ENCODE results near the gene SMPD3.

SMPD3 gene

DNA sequence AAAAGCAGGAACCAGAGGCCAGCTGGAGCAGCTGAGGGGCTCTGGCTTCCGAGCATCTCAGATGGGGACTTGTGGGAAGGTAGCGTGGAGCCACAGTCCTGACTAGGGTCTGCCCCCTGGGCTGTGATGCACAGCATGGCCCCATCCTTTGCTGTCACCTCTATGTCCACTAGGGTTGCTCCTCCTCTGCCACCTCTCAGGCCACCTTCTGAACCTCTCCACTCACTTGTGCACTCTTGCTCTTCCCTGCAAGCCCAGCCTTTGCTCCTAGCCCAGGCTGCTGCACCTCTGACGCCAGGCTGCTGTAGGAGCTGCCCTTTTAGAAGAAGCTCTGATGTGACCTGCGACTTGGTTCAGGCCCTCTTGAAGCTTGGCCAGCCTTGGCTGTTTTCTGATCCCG is 24.3 kb upstream of the SMPD3 start:
- DNase-seq (ENCODE audit: low read depth, low spot score): no peak

DNA sequence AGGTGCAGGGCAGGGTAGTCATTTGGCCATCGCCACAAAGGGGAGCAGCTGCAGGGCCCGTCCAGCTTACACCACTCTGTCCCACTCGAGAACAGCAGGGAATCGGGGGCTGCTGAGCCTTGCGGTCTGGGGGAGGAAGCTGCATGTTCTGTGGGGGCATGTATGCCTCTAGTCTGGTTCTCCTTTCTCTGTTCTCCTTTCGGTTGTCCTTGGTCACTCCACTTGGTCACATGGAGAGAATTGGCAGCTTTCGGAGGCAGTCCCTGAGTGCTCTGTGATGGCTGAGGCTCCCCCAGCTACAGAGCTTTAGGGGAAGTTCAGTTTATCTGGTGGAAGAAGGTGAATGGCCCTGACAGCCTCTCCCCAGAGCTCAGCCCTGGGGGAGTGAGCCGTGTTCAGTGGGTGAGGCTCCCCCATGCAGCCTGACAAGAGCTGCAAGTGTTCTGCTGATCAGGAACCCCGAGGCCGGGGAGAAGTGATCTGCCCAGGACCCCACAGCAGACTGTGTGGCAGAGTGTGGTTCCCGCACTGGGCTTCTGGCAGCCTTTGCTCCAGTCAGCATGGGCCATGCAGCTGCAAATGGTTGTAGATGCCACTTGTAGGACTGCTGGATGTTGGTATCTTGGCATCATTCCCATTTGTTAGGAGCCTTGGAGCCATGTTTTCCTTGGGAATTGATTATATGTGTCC is 22.3 kb upstream of the SMPD3 start:
- no peak for DNase-seq (ENCODE audit: low read depth, low spot score)

DNA sequence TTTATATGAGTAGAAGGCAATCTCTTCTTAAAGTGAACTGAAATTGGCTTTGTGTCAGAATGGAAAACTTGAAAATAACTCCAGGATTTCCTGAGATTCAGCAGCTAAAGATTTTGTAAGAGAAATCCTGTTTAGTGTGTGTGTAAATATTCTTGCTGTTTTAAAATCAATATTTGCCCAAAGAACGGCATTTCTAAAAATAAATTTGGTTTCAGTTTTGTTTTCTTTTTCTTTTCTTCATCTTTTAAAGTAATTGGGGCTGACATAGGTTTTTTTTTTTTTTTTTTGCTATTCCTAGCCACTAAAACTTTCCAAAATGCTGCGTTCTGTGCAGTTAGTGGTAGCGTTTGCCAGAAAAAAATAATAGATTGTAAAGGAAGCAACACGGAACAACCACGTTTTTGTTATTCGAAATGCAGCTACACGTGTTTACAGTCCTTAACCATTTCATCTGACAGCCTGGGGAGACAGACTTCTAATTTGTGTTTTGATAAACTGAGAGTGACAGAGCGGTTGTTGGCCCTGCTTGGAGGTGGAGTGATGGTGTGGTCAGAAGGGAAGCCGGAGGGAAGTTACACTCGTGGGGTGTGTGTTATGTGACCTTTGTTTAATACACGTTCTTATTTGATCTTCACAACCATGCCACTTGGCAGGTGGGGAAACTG is 21.6 kb upstream of the SMPD3 start:
- no peak for DNase-seq (ENCODE audit: low read depth, low spot score)

DNA sequence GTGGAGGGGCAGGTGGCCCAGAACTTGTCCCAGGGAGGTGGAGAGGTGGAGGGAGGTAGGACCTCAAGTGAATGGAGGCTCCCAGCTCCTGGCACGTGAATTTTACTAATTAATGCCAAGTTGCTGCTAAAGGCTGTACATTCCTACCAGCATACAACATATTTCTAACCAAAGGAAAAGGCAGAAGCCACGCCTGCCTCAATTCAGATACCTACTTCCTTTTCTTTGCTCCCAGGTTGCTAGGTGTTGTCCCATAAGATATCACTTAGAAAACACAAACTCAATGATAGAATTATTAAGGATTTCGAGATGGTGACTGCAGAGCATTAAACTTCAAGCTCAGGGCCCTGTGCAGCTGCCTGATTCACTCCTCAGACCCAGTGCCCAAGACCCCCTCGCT is 20.5 kb upstream of the SMPD3 start:
- DNase-seq (ENCODE audit: low read depth, low spot score): no peak

DNA sequence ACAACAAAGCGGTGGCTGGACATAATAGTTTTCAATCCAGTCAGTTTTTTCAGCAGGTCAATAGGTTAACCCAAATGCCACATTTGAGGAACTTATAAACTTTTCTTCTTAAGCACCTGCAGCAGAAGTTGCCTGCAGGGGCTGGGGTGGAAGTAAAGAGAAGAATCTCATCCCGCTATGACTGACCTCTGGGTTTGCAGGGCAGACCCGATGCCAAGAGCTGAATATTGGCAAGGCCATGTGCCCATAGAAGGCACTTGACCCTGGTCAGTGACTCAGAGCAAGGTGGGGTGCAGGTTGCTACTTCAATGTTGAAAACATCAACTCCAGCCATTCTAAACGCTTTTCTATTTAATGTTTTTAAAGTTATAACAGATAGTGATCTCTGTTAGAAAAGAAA is 17.9 kb upstream of the SMPD3 start:
- DNase-seq (ENCODE audit: low read depth, low spot score): no peak

DNA sequence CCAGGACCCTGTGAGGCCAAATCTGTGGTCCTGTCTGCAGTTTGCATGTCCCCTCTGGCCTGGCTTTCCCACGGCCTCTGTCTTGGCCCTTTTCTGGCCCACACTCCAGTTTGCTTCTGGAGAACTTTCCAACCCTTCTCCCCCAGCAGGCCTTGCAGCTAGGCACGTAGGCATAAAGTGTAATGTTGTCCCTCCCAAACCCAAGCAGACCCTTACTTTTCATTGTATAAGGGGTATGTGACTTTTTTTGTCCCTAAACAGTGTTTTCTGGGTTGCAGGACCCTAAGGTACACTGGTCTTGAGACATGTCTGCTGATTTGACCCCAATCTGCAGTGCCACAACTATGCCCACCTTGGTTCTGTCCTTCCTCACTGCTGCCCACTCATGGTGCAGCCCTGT is 15.6 kb upstream of the SMPD3 start:
- no peak for DNase-seq (ENCODE audit: low read depth, low spot score)

DNA sequence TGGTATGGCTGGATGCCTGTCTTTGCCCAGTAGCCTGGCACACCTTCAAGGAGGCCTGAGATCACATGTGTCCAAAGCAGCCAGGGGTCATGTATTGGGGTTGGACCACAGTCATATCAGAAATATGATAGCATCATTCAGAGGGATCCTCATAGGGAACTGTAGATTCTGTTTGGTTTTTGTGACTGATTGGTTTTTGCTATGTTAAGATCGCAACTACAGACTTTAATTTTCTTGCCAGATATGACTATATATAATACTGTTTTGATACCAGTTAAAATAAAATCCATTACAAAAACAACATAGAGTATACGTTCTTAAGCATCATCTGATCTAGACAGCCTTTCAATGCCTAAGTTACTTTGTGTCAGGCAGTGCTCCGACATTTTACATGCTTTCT is 11.8 kb upstream of the SMPD3 start:
- no peak for DNase-seq (ENCODE audit: low read depth, low spot score)

DNA sequence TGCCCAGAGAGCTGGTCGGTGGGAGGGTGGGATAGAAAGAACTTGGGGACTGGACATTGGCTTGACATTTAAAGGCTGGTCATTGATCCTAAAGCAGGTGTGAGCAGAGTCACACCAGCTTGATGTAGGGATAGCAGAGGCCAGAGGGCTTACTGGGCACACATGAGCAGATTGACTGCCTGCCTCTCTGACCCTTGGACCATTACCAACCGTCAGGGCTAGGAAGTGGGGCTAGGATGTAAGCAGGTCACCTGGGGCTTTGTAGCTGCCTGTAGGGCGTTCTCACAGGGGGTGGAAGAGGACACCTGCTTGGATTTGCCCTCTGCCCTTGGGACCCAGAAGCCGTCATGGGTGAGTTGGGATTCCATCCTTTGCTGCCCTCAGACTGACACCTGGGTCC is 11.1 kb upstream of the SMPD3 start:
- DNase-seq (ENCODE audit: low read depth, low spot score): no peak

DNA sequence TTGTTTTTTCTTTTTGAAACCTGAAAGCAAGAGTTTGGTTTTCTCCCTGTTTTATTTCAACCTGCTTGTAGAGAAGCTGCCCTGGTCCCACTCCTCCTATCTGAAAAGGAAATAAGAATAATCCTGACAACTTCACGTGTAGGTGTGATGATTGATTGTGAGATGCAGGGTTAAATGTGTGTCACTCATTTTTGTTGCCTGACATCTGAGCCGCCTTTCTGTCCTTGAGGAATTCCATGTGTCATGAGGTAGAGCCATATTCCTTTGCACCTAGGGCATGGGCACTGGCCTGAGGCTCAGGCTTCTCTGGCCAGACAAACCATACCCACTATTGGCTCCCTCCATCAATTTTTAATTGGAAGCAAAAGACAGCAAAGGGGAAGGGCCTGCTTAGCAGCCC is 10.2 kb upstream of the SMPD3 start:
- no peak for DNase-seq (ENCODE audit: low read depth, low spot score)

DNA sequence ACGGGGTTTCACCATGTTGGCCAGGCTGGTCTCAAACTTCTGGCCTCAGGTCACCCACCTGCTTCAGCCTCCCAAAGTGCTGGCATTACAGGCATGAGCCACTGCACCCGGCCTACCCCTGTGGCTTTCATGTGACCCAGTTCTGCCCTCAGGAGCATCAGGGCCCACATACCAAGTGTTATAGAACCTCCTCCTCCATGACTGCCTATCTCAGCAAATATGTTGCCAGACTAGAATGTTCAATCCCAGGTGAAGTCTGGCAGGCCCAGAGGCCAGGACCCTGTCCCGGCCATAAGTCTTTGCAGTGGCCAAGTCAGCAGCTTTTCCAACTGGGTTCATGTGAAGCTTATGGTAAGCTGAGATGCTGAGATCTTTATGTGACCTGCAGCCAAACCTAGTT is 9.8 kb upstream of the SMPD3 start:
- DNase-seq (ENCODE audit: low read depth, low spot score): no peak

DNA sequence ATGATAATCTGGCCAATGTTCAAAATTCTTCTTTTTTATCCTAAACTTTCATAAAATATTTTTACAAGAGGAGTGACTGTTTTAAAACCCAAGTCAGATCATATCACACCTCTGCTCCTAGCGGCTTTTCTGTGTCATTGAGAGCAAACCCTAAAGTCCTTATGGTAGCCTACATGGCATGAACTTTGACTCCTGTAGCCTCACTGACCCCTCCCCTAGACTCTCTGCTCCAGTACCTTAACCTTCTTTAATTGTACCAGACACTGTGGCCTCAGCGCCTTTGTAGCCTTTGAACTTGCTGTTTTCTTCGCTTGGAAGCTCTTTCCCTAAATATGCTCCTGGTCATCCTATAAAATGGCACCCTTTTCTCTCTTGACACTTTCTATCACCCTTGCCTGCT is 7.3 kb upstream of the SMPD3 start:
- DNase-seq (ENCODE audit: low read depth, low spot score): no peak

DNA sequence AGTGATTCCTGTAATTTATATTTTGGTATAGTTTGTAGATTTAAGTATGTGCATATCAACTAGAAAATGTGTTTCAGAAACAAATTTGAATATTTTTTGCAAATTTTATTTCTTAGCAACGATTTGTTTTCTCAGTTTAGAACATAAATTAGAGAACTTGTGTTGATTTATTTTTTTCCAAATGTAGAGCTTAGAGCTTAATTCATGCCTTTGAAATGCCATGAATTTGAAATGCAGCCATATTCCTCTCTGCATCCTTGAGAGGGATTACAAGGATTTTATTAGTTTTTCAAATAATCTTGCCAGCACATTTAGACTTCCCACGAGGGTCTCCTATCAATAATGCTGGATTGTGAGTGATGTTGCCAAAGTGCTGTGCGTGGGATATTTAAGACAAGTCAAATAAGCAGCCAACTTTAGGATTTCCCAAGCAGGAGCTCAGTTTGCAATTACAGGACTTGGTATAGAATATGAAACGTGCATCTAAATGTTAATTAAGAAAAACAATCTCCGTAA is 6.7 kb upstream of the SMPD3 start:
- DNase-seq (ENCODE audit: low read depth, low spot score): no peak

DNA sequence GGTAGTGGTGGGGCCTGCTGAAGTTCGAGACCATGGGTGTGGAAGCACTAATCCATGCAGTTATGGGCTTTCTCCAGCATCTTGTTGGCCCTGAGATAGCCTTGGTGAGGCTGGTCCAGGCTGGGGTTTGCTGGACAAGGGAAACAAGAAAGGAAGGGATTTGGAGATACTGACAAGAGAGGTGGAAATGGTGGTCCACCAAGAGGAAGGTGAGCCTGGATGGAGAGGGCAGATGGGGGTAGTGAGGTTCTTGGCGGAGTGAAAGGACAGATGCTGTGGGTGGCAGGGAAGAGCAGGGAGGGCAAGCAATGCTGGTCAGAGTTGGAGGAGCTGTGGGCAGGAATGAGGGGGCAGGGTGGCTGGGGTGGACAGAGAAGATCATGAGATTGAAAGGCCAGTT is 5.5 kb upstream of the SMPD3 start:
- DNase-seq (ENCODE audit: low read depth, low spot score): no peak

DNA sequence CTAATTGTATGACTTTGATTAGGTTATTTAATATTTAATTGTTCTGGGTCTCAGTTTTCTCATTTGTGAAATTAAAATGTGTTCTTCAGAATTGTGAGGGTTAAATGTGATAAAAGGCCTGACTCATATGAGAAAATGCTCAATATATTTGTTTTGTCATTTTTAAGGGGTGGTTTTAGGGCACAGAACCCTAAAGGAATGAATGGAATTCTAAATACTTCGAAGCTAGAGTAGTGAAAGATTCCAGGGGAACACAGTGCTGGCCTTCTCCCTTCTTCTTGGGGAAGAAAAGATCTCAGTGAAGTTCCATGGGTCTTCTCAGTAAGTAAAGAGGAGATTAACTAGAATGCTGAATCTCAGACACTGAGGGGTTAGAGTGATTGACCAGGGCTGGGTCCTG is 3.9 kb upstream of the SMPD3 start:
- DNase-seq (ENCODE audit: low read depth, low spot score): no peak

DNA sequence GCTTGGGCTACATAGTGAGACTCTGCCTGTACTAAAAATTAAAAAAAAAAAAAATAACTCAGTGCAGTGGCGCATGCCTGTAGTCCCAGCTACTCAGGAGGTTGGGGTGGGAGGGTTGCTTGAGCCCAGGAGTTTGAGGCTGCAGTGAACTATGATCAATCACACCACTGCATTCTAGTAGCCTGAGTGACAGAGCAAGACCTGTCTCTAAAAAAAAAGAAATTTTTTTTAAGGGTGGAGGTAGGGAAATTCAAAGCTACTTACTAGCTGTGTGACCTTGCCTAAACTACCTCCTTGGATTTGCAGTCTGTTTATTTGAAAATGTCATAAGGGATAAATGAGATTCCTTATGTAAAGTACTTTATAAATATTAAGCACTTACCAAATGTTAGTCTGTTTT is 3.4 kb upstream of the SMPD3 start:
- DNase-seq (ENCODE audit: low read depth, low spot score): no peak

DNA sequence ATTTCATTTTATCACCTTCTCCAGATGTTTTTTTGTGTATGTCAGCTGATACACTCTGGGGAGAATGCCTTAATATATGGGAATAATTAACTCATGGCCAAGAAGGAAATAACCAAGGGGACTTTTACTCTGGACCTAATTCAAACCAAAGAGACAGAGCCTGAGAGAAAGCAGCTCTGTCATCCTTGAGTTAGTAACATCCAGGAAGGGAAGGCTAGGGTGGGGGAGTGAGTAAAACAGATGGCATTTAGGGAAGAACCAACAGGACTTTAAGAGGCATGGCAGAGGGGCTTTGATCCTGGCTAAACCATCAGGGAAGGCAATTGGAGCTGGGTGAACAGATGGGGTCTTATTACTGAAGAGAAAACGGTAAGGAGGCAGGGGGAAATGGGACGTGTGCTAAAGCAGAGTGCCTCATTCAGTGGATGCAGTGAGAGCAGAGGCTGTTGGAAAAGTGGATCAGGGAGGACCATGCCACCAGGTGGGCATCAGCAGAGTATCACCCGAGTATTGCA is 2.5 kb upstream of the SMPD3 start:
- DNase-seq (ENCODE audit: low read depth, low spot score): no peak

DNA sequence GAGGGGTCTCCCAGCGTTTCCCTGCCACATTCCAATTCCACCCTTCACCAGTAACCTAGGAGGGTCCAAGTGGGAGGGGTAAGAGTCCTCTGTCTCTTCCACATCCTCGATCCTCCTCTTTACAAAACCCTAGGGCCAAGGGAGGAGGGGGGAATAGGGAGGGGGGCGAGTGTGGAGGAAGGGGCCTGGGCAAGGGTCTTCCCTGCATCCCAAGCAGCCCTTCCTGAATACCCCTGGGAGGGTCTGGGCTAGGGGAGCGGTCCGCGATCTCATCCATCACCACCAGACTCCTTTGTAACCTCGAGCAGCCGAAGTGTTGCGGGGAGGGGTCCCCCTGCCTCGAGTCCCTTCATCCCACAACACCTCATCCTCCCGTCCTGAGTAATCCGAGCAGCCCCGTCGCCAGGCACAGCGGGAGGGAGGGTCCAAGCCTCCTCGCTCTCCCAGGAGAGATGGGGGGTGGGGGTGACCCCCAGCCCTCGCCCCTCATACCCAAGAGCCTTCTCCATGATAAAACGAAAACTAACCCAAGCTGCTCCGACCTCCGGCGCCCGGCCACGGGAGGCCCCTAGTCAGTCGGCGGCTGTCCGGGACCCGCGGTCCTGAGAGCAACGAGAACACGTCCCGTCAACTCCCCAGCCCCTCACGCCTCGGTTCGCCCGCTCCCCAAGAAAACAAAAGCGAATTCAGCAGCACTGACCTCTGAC is 502 bp downstream of the SMPD3 start:
- no peak for DNase-seq (ENCODE audit: low read depth, low spot score)

DNA sequence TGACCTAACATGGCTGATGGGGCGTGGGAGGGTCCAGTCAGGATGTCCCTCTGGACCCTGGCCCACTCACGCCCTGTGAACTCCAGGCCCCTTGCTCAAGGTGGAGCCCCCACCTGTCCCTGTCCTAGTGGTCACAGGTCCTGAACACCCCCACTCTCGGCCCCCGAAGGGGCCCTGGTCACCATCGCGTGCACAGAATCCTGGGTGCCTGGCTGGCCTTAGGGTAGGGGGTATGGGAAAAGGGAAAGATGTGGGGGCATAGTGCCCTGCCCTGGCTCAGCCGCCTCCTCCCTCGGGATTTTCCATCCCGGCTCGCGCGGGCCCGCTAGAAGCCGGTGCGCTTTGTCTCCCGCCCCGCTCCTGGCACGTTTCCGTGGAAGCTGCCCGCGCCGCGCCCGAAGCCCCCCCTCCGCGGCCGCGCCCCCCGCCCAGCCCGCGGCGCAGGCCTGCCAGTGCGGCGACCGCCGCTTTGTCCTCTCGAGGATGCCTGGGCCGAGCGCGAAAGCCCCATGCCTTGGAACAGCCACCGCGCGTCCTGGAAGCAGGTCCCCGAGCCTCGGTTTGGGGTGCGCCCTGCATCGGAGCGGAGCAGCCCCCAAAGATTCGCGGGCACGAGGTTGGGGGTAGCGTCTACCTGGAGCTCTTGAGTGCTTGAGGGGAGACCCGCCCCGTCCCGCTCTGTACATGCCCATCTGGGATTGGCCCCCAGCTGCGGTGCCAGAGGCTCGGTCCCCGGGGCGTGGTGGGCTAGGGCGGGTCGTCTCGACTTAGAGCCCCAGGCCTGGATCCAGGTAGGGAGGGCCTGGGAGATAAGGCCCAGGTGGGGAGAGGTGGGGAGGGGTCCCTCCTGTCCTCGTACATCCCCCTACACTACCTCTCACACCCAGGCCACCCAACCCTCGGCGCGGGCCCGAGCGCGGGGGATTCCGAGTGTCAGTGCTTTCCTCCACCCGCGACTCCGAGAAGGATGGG is 1.3 kb downstream of the SMPD3 start:
- DNase-seq (ENCODE audit: low read depth, low spot score): no peak

DNA sequence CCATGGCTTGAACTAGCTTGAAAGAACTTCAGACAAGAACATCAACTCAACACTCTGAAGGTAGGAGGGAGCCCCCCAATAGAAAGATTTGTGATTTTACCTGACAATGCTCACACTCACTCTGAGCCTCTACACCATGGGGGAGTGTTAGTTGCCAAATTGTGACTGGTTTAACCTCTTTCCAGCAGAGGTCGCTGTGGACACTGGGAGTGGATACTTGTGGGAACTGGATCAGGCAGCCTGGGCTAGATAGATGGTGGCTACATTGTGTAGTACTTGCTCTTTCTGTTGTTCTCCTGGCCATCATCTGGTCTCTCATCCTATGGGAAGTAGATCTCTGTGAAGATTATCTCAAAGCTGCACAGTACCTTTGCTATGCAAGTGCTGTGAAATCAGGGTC is 2.9 kb downstream of the SMPD3 start:
- DNase-seq (ENCODE audit: low read depth, low spot score): no peak

DNA sequence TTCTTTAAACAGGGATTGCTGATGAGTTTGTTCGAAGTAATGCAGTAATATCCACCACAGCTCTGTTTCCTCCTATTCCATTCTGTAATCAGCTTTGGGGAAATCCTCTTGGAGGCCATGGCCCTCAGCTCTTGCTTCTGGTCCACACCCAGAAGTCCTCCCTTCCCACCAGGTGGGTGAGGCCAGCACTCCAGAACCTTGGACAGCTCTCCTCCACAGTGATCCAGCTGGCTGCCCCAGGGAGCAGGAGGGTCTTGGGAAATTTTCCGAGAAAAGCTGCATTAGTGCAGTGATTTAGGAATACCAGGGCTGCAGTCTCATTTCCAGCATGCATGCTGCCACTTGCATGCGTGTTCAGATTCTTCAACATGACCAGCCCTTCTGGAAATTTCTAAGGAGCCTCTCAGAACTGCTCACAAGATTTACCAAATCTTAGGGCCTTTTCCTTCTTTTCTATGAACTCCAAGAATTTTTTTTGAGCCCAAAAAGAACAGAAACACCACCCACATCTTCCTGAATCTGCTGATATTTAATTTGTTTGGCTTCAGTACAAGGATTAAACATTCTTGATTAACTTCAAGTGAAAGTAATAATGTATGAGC is 4.2 kb downstream of the SMPD3 start:
- no peak for DNase-seq (ENCODE audit: low read depth, low spot score)

DNA sequence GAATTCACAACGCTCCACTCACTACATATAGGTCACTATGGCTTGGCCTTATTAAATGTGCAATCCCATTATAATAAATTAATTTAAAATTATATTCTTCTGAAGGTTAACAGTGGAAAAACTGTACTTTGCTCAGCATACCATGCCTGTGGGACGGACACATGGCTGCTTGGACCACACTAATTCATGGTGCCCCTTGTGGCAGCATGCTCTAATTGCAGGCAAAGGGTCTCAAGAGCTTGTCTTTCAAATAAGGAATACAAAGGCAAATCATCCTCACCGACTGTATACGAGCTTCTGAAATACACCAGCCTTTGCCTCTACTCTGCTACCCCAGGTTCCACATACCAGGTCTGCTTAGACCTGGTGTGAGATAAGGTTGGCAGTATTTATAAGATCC is 11.7 kb downstream of the SMPD3 start:
- no peak for DNase-seq (ENCODE audit: low read depth, low spot score)

Measured in activated CD4-positive, CD25-positive, alpha-beta regulatory T cell treated with anti-CD3 and anti-CD28 coated beads, Interleukin-2, amount 50 U/mL, for 16 hours (primary cell).